GM23338 (cell line): ENCODE results near the gene LFNG. TPM values are rescaled to one million over a fixed set of nuclear protein-coding genes. Genes with fewer than 3 reads are reported as not detected.

Experiments
- ATAC-seq: fragments of 200-7000 bp; cut with Tn5 transposase; 3 replicates; pipeline ENCODE4 v1.9.1; 2020
- DNase-seq: peaks from one replicate; pipeline ENCODE4 v3.0.0-alpha.2; 2015; ENCODE audit warnings: low spot score
- H2AFZ ChIP-seq: fragments of 200-600 bp; sonication (generic); 2 replicates; pipeline ENCODE4 v1.8.0; 2016; ENCODE audit warnings: antibody characterized with exemption, mild to moderate bottlenecking, moderate library complexity
- H3F3A ChIP-seq: fragments of 200-600 bp; sonication (generic); replicated peaks from 2 replicates; pipeline ENCODE4 v1.8.0; 2017; ENCODE audit warnings: antibody characterized with exemption, mixed run types, low read depth
- H3K27ac ChIP-seq: fragments of 200-600 bp; sonication (generic); 2 replicates; pipeline ENCODE4 v1.6.1; 2016; ENCODE audit warnings: low read depth
- H3K27me3 ChIP-seq: fragments of 200-600 bp; sonication (generic); 2 replicates; pipeline ENCODE4 v1.8.0; 2016; ENCODE audit warnings: mild to moderate bottlenecking, mixed run types, moderate library complexity; ENCODE audit not compliant: insufficient read depth
- H3K36me3 ChIP-seq: fragments of 200-600 bp; sonication (generic); 2 replicates; pipeline ENCODE4 v1.8.0; 2016; ENCODE audit warnings: mild to moderate bottlenecking; ENCODE audit not compliant: insufficient read depth
- H3K4me1 ChIP-seq: fragments of 200-600 bp; sonication (generic); 2 replicates; pipeline ENCODE4 v1.8.0; 2016; ENCODE audit warnings: mild to moderate bottlenecking, moderate library complexity; ENCODE audit not compliant: insufficient read depth
- H3K4me2 ChIP-seq: fragments of 200-600 bp; sonication (generic); 2 replicates; pipeline ENCODE4 v1.7.1; 2017; ENCODE audit warnings: mixed run types
- H3K4me3 ChIP-seq: fragments of 200-600 bp; sonication (generic); 2 replicates; pipeline ENCODE4 v1.6.1; 2016; ENCODE audit warnings: mixed run types
- H3K79me2 ChIP-seq: fragments of 200-600 bp; sonication (generic); replicated peaks from 2 replicates; pipeline ENCODE4 v1.8.0; 2017; ENCODE audit warnings: mild to moderate bottlenecking; ENCODE audit not compliant: insufficient read depth
- H3K9me2 ChIP-seq: fragments of 200-600 bp; sonication (generic); 2 replicates; pipeline ENCODE4 v1.8.0; 2017; ENCODE audit not compliant: insufficient read depth
- H4K20me1 ChIP-seq: fragments of 200-600 bp; sonication (generic); replicated peaks from 2 replicates; pipeline ENCODE4 v1.8.0; 2017; ENCODE audit warnings: mild to moderate bottlenecking; ENCODE audit not compliant: insufficient read depth
- H3K27ac Mint-ChIP-seq: 2 replicates; pipeline ENCODE4 v1.8.0; 2020; ENCODE audit warnings: inconsistent platforms, mild to moderate bottlenecking, moderate library complexity, mixed read lengths
- H3K27me3 Mint-ChIP-seq: 3 replicates; pipeline ENCODE4 v1.8.0; 2022; ENCODE audit warnings: low read depth, mild to moderate bottlenecking, moderate library complexity, mixed read lengths, inconsistent platforms; ENCODE audit not compliant: insufficient read depth, poor library complexity
- H3K36me3 Mint-ChIP-seq: 3 replicates; pipeline ENCODE4 v1.8.0; 2021; ENCODE audit warnings: low read depth, mild to moderate bottlenecking, inconsistent platforms, moderate library complexity, mixed read lengths
- H3K4me1 Mint-ChIP-seq: 3 replicates; pipeline ENCODE4 v1.8.0; 2020; ENCODE audit warnings: mild to moderate bottlenecking, inconsistent platforms, mixed read lengths
- H3K4me3 Mint-ChIP-seq: 3 replicates; pipeline ENCODE4 v1.8.0; 2021; ENCODE audit warnings: moderate library complexity, mild to moderate bottlenecking, inconsistent platforms, mixed read lengths
- H3K9me3 Mint-ChIP-seq: 3 replicates; pipeline ENCODE4 v1.8.0; 2020; ENCODE audit warnings: moderate library complexity, mild to moderate bottlenecking, inconsistent platforms, mixed read lengths
- EZH2 ChIP-seq: fragments of 200-600 bp; sonication (generic); IDR thresholded peaks from one replicate; pipeline ENCODE4 v1.8.0; 2017; ENCODE audit warnings: antibody characterized with exemption, mild to moderate bottlenecking, low read depth; ENCODE audit not compliant: unreplicated experiment
- JUNB ChIP-seq: IDR thresholded peaks from one replicate; pipeline ENCODE4 v1.6.1; 2016; ENCODE audit warnings: antibody characterized with exemption; ENCODE audit not compliant: unreplicated experiment
- POLR2AphosphoS5 ChIP-seq: IDR thresholded peaks from 2 replicates; pipeline ENCODE4 v1.6.1; 2016; ENCODE audit warnings: antibody characterized with exemption, low read depth
- STAT1 ChIP-seq: IDR thresholded peaks from one replicate; pipeline ENCODE4 v1.6.1; 2016; ENCODE audit warnings: antibody characterized with exemption; ENCODE audit not compliant: unreplicated experiment
- ZNF114 ChIP-seq: fragments of 250-450 bp; sonication (Bioruptor Pico); IDR thresholded peaks from 2 replicates; pipeline ENCODE4 v1.5.0; 2020; ENCODE audit warnings: mild to moderate bottlenecking, moderate library complexity
- ZNF331 ChIP-seq: fragments of 250-450 bp; sonication (Bioruptor Pico); IDR thresholded peaks from 2 replicates; pipeline ENCODE4 v1.5.0; 2020; ENCODE audit warnings: low read depth, mild to moderate bottlenecking, moderate library complexity
- ZNF462 ChIP-seq: fragments of 250-450 bp; sonication (Bioruptor Pico); IDR thresholded peaks from 2 replicates; pipeline ENCODE4 v1.5.0; 2020; ENCODE audit warnings: mild to moderate bottlenecking, moderate library complexity
- polyA plus RNA-seq: library from polyadenylated mRNA; unstranded; fragments of >200 nt; fragmentation: Nextera tagmentation; extraction: Ambion mirVana; gene quantifications from 2 replicates; pipeline ENCODE4 v1.2.1, GENCODE V29; 2016
- total RNA-seq: library from RNA; depleted of rRNA; stranded (reverse); fragments of >200 nt; shearing (Covaris generic); gene quantifications from 2 replicates; pipeline ENCODE4 v1.2.3, GENCODE V29; 2014
- TF ChIP-seq, protein P1 (sequence below), 2 experiments: fragments of 200-600 bp in 1 of 2; sonication (generic) in 1 of 2; conservative IDR thresholded peaks; 2 replicates each; pipeline versions ENCODE4 v1.5.1 to v1.6.1; 2016 to 2017; ENCODE audit warnings: antibody characterized with exemption in 2 of 2, low read depth in 2 of 2, mild to moderate bottlenecking in 2 of 2, moderate library complexity in 1 of 2

LFNG gene
- total and polyA plus RNA-seq, 2 experiments from 2014 or later, result 1.7 to 35.4 TPM

DNA sequence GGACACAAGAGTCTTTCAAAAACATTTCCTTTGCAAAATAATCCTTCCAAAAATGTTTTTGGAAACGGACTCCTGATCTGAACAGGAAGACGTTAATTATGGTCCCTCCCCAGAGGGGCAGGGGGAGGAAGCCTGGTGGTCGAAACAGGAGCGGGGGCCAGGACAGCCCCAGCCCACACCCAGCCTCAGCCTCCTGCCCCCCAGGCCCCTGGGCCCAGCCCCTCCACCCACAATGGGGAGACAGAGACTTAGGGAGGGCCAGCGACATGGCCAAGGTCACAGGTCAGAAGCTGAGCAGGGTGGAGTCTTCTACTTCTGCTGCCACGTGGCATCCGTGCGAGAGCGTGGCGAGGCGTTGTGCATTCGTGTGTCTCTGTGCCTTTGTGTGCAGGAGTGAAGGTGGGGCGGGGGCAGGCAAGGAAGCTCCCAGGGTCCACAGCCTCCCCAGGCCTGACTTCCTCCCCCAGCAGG is 29.4 kb upstream of the LFNG start:
- TF ChIP-seq STAT1 (no peak), EZH2 (no peak), JUNB (no peak), POLR2AphosphoS5 (no peak), ZNF331 (CRISPR knock-in tag) (no peak), ZNF462 (CRISPR knock-in tag) (no peak), ZNF114 (CRISPR knock-in tag) (no peak)
- TF ChIP-seq, protein P1, sequence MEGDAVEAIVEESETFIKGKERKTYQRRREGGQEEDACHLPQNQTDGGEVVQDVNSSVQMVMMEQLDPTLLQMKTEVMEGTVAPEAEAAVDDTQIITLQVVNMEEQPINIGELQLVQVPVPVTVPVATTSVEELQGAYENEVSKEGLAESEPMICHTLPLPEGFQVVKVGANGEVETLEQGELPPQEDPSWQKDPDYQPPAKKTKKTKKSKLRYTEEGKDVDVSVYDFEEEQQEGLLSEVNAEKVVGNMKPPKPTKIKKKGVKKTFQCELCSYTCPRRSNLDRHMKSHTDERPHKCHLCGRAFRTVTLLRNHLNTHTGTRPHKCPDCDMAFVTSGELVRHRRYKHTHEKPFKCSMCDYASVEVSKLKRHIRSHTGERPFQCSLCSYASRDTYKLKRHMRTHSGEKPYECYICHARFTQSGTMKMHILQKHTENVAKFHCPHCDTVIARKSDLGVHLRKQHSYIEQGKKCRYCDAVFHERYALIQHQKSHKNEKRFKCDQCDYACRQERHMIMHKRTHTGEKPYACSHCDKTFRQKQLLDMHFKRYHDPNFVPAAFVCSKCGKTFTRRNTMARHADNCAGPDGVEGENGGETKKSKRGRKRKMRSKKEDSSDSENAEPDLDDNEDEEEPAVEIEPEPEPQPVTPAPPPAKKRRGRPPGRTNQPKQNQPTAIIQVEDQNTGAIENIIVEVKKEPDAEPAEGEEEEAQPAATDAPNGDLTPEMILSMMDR (conservative IDR thresholded peaks at IDR 0.05; ENCODE audit: low read depth in 2 of 2), result no peak
- Histone ChIP-seq H3K79me2 (no peaks in the 10 kb centered on the region), H3K27ac (no peak overlapping the region), H3F3A (no peaks in the 10 kb centered on the region), H3K27me3 (no peaks in the 10 kb centered on the region), H3K4me2 (no peak overlapping the region), H3K9me2 (no peaks in the 10 kb centered on the region), H3K4me3 (no peak overlapping the region), H3K4me1 (no peaks in the 10 kb centered on the region; the same call in 1 of the 2 replicates), H3K36me3 (no peaks in the 10 kb centered on the region), H2AFZ (no peak overlapping the region), H4K20me1 (no peaks in the 10 kb centered on the region)
- H3K36me3 Mint-ChIP-seq, result no peaks in the 10 kb centered on the region; the same call in 1 of the 3 replicates
- H3K4me1 Mint-ChIP-seq, result peaks cover 6% of the 10 kb centered on the region; the same call in 2 of the 3 replicates
- no peak overlapping the region for H3K4me3 Mint-ChIP-seq
- ATAC-seq (no peak), DNase-seq (no peak)
- peaks cover 3% of the 10 kb centered on the region; the same call in 2 of the 3 replicates for H3K9me3 Mint-ChIP-seq
- H3K27ac Mint-ChIP-seq, result no peak overlapping the region
- H3K27me3 Mint-ChIP-seq, result peaks cover 7% of the 10 kb centered on the region
